ENCODE results near the gene GLB1L2. TPM values are rescaled to one million over a fixed set of nuclear protein-coding genes. Genes with fewer than 3 reads are reported as not detected.

Gene GLB1L2
- total RNA-seq, 1 donor from 2014 or later: 11.9 TPM

DNA sequence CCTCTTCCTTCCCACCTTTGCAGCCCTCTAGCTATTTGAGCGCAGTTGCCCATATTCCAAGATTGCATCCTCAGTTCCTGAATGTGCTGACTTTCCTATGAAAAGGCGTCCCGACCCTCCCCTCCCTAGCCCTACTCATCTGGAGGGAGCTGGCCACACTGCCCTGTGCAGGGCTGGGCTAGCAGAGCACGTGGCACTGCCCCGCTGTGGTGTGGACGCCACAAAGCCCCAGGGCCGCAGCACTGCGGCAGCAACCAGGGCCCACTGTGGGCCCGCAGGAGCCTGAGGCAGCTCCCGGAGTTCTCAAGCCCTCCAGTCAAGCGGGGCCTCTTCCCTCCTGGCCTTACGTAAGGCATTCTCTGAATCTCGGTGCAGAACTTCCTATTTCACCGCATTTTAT lies 52.6 kb downstream of the GLB1L2 start:
- Mint-ChIP-seq H3K4me1 (ENCODE audit: low read depth) (no peaks in the 10 kb centered on the region), H3K9me3 (ENCODE audit: low read depth) (no peaks in the 10 kb centered on the region), H3K27me3 (no peaks in the 10 kb centered on the region), H3K27ac (no peak overlapping the region), H3K4me3 (ENCODE audit: low read depth) (no peak overlapping the region), H3K36me3 (ENCODE audit: insufficient read depth) (no peaks in the 10 kb centered on the region)
- no peak for DNase-seq (ENCODE audit: low spot score, unreplicated experiment)
- TF ChIP-seq, protein P1, sequence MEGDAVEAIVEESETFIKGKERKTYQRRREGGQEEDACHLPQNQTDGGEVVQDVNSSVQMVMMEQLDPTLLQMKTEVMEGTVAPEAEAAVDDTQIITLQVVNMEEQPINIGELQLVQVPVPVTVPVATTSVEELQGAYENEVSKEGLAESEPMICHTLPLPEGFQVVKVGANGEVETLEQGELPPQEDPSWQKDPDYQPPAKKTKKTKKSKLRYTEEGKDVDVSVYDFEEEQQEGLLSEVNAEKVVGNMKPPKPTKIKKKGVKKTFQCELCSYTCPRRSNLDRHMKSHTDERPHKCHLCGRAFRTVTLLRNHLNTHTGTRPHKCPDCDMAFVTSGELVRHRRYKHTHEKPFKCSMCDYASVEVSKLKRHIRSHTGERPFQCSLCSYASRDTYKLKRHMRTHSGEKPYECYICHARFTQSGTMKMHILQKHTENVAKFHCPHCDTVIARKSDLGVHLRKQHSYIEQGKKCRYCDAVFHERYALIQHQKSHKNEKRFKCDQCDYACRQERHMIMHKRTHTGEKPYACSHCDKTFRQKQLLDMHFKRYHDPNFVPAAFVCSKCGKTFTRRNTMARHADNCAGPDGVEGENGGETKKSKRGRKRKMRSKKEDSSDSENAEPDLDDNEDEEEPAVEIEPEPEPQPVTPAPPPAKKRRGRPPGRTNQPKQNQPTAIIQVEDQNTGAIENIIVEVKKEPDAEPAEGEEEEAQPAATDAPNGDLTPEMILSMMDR (IDR thresholded peaks at IDR 0.05; ENCODE audit: unreplicated experiment): no peak

- DNase-seq (ENCODE audit: low spot score, unreplicated experiment): no peak
- no peaks in the 10 kb centered on the region for H3K36me3 Mint-ChIP-seq (ENCODE audit: insufficient read depth)
- no peaks in the 10 kb centered on the region for H3K9me3 Mint-ChIP-seq (ENCODE audit: low read depth)
- no peak overlapping the region for H3K27ac Mint-ChIP-seq
- no peak overlapping the region for H3K4me3 Mint-ChIP-seq (ENCODE audit: low read depth)
- no peaks in the 10 kb centered on the region for H3K4me1 Mint-ChIP-seq (ENCODE audit: low read depth)
- H3K27me3 Mint-ChIP-seq: no peaks in the 10 kb centered on the region
- TF ChIP-seq, protein P1 (IDR thresholded peaks at IDR 0.05; ENCODE audit: unreplicated experiment): no peak
Observed at GRCh38 chr11:134385171-134385570, 53.4 kb downstream of the GLB1L2 start.

GRCh38 chr11:134385774-134386565 lies 54.2 kb downstream of the GLB1L2 start:
- no peak overlapping the region for H3K27ac Mint-ChIP-seq
- TF ChIP-seq, protein P1 (IDR thresholded peaks at IDR 0.05; ENCODE audit: unreplicated experiment): no peak

DNA sequence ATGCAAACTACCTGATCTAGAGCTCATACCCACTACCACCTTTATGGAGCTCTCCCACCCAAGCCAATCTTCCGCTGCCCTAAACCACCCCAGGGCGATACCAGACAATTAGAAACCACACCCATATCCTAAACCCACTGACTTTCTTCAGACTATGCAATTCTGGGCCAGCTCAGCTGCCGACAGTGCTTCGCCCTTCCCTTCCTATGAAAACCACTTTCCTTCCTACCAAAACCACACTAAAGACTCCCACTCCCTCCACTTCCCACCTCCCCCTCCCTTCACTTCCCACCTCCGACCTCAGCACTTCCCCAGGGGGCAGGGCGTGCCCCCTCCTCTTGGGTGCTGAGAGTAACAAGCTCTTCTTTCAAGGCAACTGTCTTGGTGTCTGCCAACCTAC lies 55.2 kb downstream of the GLB1L2 start:
- H3K4me1 Mint-ChIP-seq (ENCODE audit: low read depth): no peaks in the 10 kb centered on the region
- TF ChIP-seq, protein P1 (IDR thresholded peaks at IDR 0.05; ENCODE audit: unreplicated experiment): no peak
- H3K36me3 Mint-ChIP-seq (ENCODE audit: insufficient read depth): no peaks in the 10 kb centered on the region
- no peak overlapping the region for H3K4me3 Mint-ChIP-seq (ENCODE audit: low read depth)
- no peaks in the 10 kb centered on the region for H3K27me3 Mint-ChIP-seq
- no peaks in the 10 kb centered on the region for H3K9me3 Mint-ChIP-seq (ENCODE audit: low read depth)
- no peak overlapping the region for H3K27ac Mint-ChIP-seq
- DNase-seq (ENCODE audit: low spot score, unreplicated experiment): no peak

More at GRCh38 chr11:134385774-134386565, 54.2 kb downstream of the GLB1L2 start:
- no peaks in the 10 kb centered on the region for H3K36me3 Mint-ChIP-seq (ENCODE audit: insufficient read depth)
- H3K4me1 Mint-ChIP-seq (ENCODE audit: low read depth): no peaks in the 10 kb centered on the region
- no peaks in the 10 kb centered on the region for H3K27me3 Mint-ChIP-seq
- no peak for DNase-seq (ENCODE audit: low spot score, unreplicated experiment)
- no peak overlapping the region for H3K4me3 Mint-ChIP-seq (ENCODE audit: low read depth)
- no peaks in the 10 kb centered on the region for H3K9me3 Mint-ChIP-seq (ENCODE audit: low read depth)

DNA sequence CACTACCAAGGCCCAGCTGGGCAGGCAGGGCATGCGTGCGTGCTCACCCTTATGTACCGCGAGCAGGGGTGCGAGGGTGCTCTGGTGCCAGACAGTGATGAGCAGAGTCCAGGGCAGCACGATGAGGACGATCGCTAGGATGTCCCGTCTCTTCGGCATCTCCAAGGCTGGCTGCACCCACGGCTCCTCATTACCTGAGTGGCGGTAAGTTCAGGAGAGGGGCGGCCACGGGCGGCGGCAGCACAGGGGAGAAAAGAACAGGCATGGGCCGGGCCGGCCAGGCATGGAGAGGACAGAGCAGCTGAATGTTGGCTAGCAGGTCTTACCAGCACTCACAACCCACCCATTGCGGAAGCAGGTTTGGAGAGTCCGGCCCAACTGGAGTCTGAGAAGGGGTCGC lies 55.7 kb downstream of the GLB1L2 start:
- no peaks in the 10 kb centered on the region for H3K27me3 Mint-ChIP-seq
- TF ChIP-seq, protein P1 (IDR thresholded peaks at IDR 0.05; ENCODE audit: unreplicated experiment): no peak
- H3K4me3 Mint-ChIP-seq (ENCODE audit: low read depth): no peak overlapping the region

More for the DNA sequence above, 55.7 kb downstream of the GLB1L2 start:
- Mint-ChIP-seq H3K27ac (no peak overlapping the region), H3K4me1 (ENCODE audit: low read depth) (no peaks in the 10 kb centered on the region), H3K9me3 (ENCODE audit: low read depth) (no peaks in the 10 kb centered on the region), H3K36me3 (ENCODE audit: insufficient read depth) (no peaks in the 10 kb centered on the region)
- no peak for DNase-seq (ENCODE audit: low spot score, unreplicated experiment)

All from progenitor cell of endocrine pancreas (in vitro differentiated cells).